Stimulated activated CD8-positive, alpha-beta memory T cell treated with anti-CD3 and anti-CD28 coated beads, Interleukin-15, amount 100 ng/mL, for 48 hours (primary cell): ENCODE data around the gene SUCO.
"Not testable (repeated sequence)": the region's sequence is repeated elsewhere in the genome, so short reads cannot be mapped to it uniquely, and the experiment has no call there.

Experiments used
- DNase-seq, 2 donors: peaks; one replicate each; pipeline ENCODE4 v3.0.0-alpha.2; 2020; ENCODE audit warnings: low read depth in 2 of 2

SUCO gene

GRCh38 chr1:172532700-172533512 is at the start of gene SUCO:
Gene SUCO (plus strand): TSS chr1:172533150. CDS start chr1:172533436, 286 bp downstream.
- DNase-seq = peak; percentile 100

GRCh38 chr1:172483448-172483847 is 49.5 kb upstream of the SUCO start:
- DNase-seq = no peak

- DNase-seq = no peak
Measured at GRCh38 chr1:172484252-172484651, 48.7 kb upstream of the SUCO start.

- DNase-seq = no peak
Measured at GRCh38 chr1:172485626-172486025, 47.3 kb upstream of the SUCO start.

GRCh38 chr1:172486805-172487454 is 46.0 kb upstream of the SUCO start:
- no peak for DNase-seq

- no peak for DNase-seq
Measured at GRCh38 chr1:172487550-172487949, 45.4 kb upstream of the SUCO start.

GRCh38 chr1:172488393-172488792 is 44.6 kb upstream of the SUCO start:
- no peak for DNase-seq

GRCh38 chr1:172489847-172490246 is 43.1 kb upstream of the SUCO start:
- no peak for DNase-seq

- DNase-seq = no peak
Measured at GRCh38 chr1:172492421-172492820, 40.5 kb upstream of the SUCO start.

GRCh38 chr1:172494166-172494565 is 38.8 kb upstream of the SUCO start:
- DNase-seq = no peak

GRCh38 chr1:172496127-172496526 is 36.8 kb upstream of the SUCO start:
- DNase-seq = not testable (repeated sequence)

GRCh38 chr1:172496678-172497077 is 36.3 kb upstream of the SUCO start:
- no peak for DNase-seq

- DNase-seq = no peak
Measured at GRCh38 chr1:172497230-172497629, 35.7 kb upstream of the SUCO start.

- no peak for DNase-seq
Measured at GRCh38 chr1:172498857-172499256, 34.1 kb upstream of the SUCO start.

GRCh38 chr1:172499636-172500141 is 33.3 kb upstream of the SUCO start:
- no peak for DNase-seq

- DNase-seq = no peak
Measured at GRCh38 chr1:172500207-172500606, 32.7 kb upstream of the SUCO start.

GRCh38 chr1:172507741-172508140 is 25.2 kb upstream of the SUCO start:
- no peak for DNase-seq

- no peak for DNase-seq
Measured at GRCh38 chr1:172510479-172510878, 22.5 kb upstream of the SUCO start.

GRCh38 chr1:172512591-172512990 is 20.4 kb upstream of the SUCO start:
- no peak for DNase-seq

- no peak for DNase-seq
Measured at GRCh38 chr1:172513479-172513878, 19.5 kb upstream of the SUCO start.

GRCh38 chr1:172514108-172514507 is 18.8 kb upstream of the SUCO start:
- no peak for DNase-seq

- no peak for DNase-seq
Measured at GRCh38 chr1:172515436-172515835, 17.5 kb upstream of the SUCO start.

GRCh38 chr1:172515927-172516326 is 17.0 kb upstream of the SUCO start:
- no peak for DNase-seq
